Loucy (cell line): ENCODE data around the gene UBASH3A.

Experiments
- H2AFZ ChIP-seq: fragments of 200-600 bp; sonication (generic); 2 replicates; pipeline ENCODE4 v1.6.0; 2016; ENCODE audit warnings: antibody characterized with exemption, mild to moderate bottlenecking, low read length, moderate library complexity
- H3F3A ChIP-seq: fragments of 200-600 bp; 2 replicates; pipeline ENCODE4 v1.6.0; 2016; ENCODE audit warnings: antibody characterized with exemption, low read depth, mild to moderate bottlenecking
- H3K27me3 ChIP-seq: fragments of 200-600 bp; sonication (generic); 2 replicates; pipeline ENCODE4 v1.6.1; 2014; ENCODE audit warnings: low read length, mild to moderate bottlenecking; ENCODE audit not compliant: insufficient read depth, poor library complexity, severe bottlenecking
- H3K36me3 ChIP-seq: fragments of 200-600 bp; sonication (generic); 2 replicates; pipeline ENCODE4 v1.6.1; 2016; ENCODE audit warnings: low read length; ENCODE audit not compliant: insufficient read depth
- H3K4me1 ChIP-seq: fragments of 200-600 bp; sonication (generic); 2 replicates; pipeline ENCODE4 v1.5.1; 2014; ENCODE audit warnings: low read length, mild to moderate bottlenecking; ENCODE audit not compliant: insufficient read depth, poor library complexity, severe bottlenecking
- H3K4me2 ChIP-seq: fragments of 200-600 bp; sonication (generic); 2 replicates; pipeline ENCODE4 v1.6.0; 2014; ENCODE audit warnings: antibody characterized with exemption, low read length, low read depth, mild to moderate bottlenecking; ENCODE audit not compliant: poor library complexity, severe bottlenecking
- H3K4me3 ChIP-seq: fragments of 200-600 bp; sonication (generic); 2 replicates; pipeline ENCODE4 v1.5.1; 2014; ENCODE audit warnings: low read length, mild to moderate bottlenecking, mixed read lengths; ENCODE audit not compliant: poor library complexity, severe bottlenecking
- H3K79me2 ChIP-seq: fragments of 200-600 bp; sonication (generic); 2 replicates; pipeline ENCODE4 v1.6.1; 2014; ENCODE audit warnings: low read length; ENCODE audit not compliant: insufficient read depth
- H3K9ac ChIP-seq: fragments of 200-600 bp; sonication (generic); 2 replicates; pipeline ENCODE4 v1.6.0; 2014; ENCODE audit warnings: mild to moderate bottlenecking, low read depth, low read length, moderate library complexity; ENCODE audit not compliant: poor library complexity, severe bottlenecking
- H3K9me2 ChIP-seq: fragments of 200-600 bp; sonication (generic); replicated peaks from 2 replicates; pipeline ENCODE4 v1.6.1; 2016; ENCODE audit warnings: low read depth, low read length, mixed read lengths
- H3K9me3 ChIP-seq: fragments of 200-600 bp; sonication (generic); 2 replicates; pipeline ENCODE4 v1.6.1; 2014; ENCODE audit warnings: mild to moderate bottlenecking, antibody characterized with exemption, low read length, low read depth; ENCODE audit not compliant: insufficient read depth
- H4K20me1 ChIP-seq: fragments of 200-600 bp; sonication (generic); 2 replicates; pipeline ENCODE4 v1.6.0; 2014; ENCODE audit warnings: antibody characterized with exemption, low read length, mild to moderate bottlenecking; ENCODE audit not compliant: insufficient read depth, poor library complexity, severe bottlenecking
- EZH2phosphoT487 ChIP-seq: fragments of 200-600 bp; IDR thresholded peaks from 2 replicates; pipeline ENCODE4 v1.6.1; 2018; ENCODE audit warnings: antibody characterized with exemption, mild to moderate bottlenecking, moderate library complexity, borderline replicate concordance
- TF ChIP-seq, protein P1 (sequence below): fragments of 200-600 bp; sonication (generic); conservative IDR thresholded peaks from 2 replicates; pipeline ENCODE4 v1.5.1; 2014; ENCODE audit warnings: mild to moderate bottlenecking, antibody characterized with exemption, low read length

The UBASH3A gene

DNA sequence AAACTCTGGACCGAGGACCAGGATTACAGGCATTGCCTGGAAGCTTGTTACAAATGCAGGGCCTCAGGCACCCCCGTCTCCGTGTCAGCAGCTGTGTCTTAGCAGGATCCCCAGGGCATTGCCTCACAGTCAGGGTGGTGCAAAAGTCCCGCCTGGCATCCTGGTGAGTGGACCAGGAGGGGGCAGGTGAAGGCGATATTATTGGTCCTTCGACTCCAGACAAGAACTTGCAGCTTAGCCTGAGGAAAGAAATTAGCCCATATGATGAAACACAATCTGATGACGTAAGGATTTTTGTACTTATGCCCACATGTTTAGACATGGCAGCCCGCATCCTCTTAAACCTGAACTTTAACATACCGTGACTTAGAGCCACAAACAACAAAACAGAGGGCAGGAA, 51.5 kb downstream of the UBASH3A start:
- H3K4me2 ChIP-seq, result no peak overlapping the region
- no peaks in the 10 kb centered on the region; the same call in 1 of the 2 replicates for H3F3A ChIP-seq
- no peak overlapping the region for H3K4me3 ChIP-seq
- H3K79me2 ChIP-seq, result peaks cover 31% of the 10 kb centered on the region; the same call in 1 of the 2 replicates
- no peak for TF ChIP-seq EZH2phosphoT487
- TF ChIP-seq, protein P1, sequence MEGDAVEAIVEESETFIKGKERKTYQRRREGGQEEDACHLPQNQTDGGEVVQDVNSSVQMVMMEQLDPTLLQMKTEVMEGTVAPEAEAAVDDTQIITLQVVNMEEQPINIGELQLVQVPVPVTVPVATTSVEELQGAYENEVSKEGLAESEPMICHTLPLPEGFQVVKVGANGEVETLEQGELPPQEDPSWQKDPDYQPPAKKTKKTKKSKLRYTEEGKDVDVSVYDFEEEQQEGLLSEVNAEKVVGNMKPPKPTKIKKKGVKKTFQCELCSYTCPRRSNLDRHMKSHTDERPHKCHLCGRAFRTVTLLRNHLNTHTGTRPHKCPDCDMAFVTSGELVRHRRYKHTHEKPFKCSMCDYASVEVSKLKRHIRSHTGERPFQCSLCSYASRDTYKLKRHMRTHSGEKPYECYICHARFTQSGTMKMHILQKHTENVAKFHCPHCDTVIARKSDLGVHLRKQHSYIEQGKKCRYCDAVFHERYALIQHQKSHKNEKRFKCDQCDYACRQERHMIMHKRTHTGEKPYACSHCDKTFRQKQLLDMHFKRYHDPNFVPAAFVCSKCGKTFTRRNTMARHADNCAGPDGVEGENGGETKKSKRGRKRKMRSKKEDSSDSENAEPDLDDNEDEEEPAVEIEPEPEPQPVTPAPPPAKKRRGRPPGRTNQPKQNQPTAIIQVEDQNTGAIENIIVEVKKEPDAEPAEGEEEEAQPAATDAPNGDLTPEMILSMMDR, result 0 out of 2 replicates have a peak, but pooled peaks have one; percentile 18
- no peaks in the 10 kb centered on the region for H3K36me3 ChIP-seq
- H3K4me1 ChIP-seq, result peaks cover 81% of the 10 kb centered on the region
- H3K9me3 ChIP-seq, result no peaks in the 10 kb centered on the region; the same call in 1 of the 2 replicates
- H3K27me3 ChIP-seq, result no peaks in the 10 kb centered on the region
- no peak overlapping the region for H2AFZ ChIP-seq
- H3K9me2 ChIP-seq, result no peaks in the 10 kb centered on the region
- H3K9ac ChIP-seq, result peak overlapping the region; percentile 73
- no peaks in the 10 kb centered on the region for H4K20me1 ChIP-seq

DNA sequence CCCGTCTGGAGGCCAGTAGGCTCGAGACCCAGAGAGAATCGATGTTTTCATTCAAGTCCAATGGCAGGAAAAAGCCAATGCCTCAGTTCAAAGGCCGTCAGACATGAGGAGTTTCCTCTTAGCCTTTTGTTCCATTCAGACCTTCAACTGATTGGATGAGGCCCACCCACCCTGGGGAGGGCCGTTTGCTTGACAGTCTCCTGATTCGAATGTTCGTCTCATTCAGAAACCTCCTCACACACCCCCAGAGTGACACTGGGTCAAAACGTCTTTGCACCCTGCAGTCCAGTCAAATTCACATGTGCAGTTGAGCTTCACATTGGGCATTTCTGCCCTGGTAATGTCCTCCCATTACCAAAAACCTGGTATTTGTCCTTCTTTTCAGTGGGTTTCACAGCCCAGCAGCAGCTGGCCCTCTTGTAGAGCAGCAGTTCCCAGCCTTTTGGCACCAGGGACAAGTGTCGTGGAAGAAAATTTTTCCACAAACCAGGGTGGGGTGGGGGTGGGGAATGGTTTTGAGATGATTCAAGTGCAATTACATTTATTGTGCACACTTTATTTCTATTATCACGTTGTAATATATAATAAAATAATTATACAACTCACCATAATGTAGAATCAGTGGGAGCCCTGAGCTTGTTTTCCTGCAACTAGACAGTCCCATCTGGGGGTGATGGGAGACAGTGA, 52.2 kb downstream of the UBASH3A start:
- Histone ChIP-seq H3K9ac (peak overlapping the region; percentile 73), H3K4me3 (no peak overlapping the region), H3K36me3 (no peaks in the 10 kb centered on the region), H3K4me1 (peaks cover 81% of the 10 kb centered on the region), H3K79me2 (peaks cover 25% of the 10 kb centered on the region; the same call in 1 of the 2 replicates), H4K20me1 (no peaks in the 10 kb centered on the region), H3K9me3 (no peaks in the 10 kb centered on the region; the same call in 1 of the 2 replicates), H2AFZ (no peak overlapping the region), H3K27me3 (no peaks in the 10 kb centered on the region), H3K4me2 (no peak overlapping the region), H3K9me2 (no peaks in the 10 kb centered on the region), H3F3A (no peaks in the 10 kb centered on the region; the same call in 1 of the 2 replicates)
- TF ChIP-seq, protein P1, result no peak
- TF ChIP-seq EZH2phosphoT487, result no peak

DNA sequence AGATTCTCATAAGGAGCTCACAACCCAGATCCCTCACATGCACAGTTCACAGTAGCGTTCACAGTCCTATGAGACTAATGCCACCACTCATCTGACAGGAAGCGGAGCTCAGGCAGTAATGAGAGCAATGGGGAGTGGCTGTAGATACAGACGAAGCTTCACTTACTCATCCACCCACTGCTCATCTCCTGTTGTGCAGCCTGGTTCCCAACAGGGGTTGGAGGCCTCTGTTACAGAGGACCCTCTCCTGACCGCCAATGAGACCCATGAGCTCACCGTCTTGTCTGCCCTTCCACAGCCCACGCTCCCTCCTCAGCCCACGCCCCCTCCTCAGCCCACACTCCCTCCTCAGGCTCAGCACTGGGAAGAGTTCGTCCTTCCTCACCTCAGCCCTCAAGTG, 52.8 kb downstream of the UBASH3A start:
- H4K20me1 ChIP-seq, result no peaks in the 10 kb centered on the region
- H3K27me3 ChIP-seq, result no peaks in the 10 kb centered on the region
- H3F3A ChIP-seq, result no peaks in the 10 kb centered on the region; the same call in 1 of the 2 replicates
- H3K4me1 ChIP-seq, result peaks cover 81% of the 10 kb centered on the region
- H3K9me3 ChIP-seq, result no peaks in the 10 kb centered on the region; the same call in 1 of the 2 replicates
- no peaks in the 10 kb centered on the region for H3K36me3 ChIP-seq
- TF ChIP-seq, protein P1, result no peak
- no peak for TF ChIP-seq EZH2phosphoT487
- peaks cover 20% of the 10 kb centered on the region; the same call in 1 of the 2 replicates for H3K79me2 ChIP-seq
- peak overlapping the region; percentile 28 for H3K4me2 ChIP-seq
- H2AFZ ChIP-seq, result peak overlapping the region; percentile 47; the same call in 1 of the 2 replicates
- H3K9ac ChIP-seq, result peak overlapping the region; percentile 73
- no peaks in the 10 kb centered on the region for H3K9me2 ChIP-seq
- H3K4me3 ChIP-seq, result no peak overlapping the region
